D721Med (cell line): ENCODE measurements around the gene FBXL3.
"Not testable (repeated sequence)": the region's sequence is repeated elsewhere in the genome, so short reads cannot be mapped to it uniquely, and the experiment has no call there.

ENCODE experiments used
- DNase-seq: peaks from one replicate; pipeline ENCODE4 v3.0.0; 2011; ENCODE audit warnings: low spot score; ENCODE audit not compliant: insufficient read length
- FAIRE-seq: peaks from 2 replicates; lab custom pipeline; 2011; peaks lifted over from hg19 to GRCh38; lab: Jason Lieb, UNC
- CTCF ChIP-seq: IDR thresholded peaks from 2 replicates; pipeline ENCODE4 v1.5.1; 2012; ENCODE audit warnings: mild to moderate bottlenecking, control low read depth; ENCODE audit not compliant: insufficient read depth; ENCODE audit errors: missing control alignments

The FBXL3 gene

GRCh38 chr13:77014906-77015685 is 11.9 kb downstream of the FBXL3 start:
- no peak for TF ChIP-seq CTCF
- FAIRE-seq (no peak), DNase-seq (no peak)

- no peak for DNase-seq
- no peak for TF ChIP-seq CTCF
- no peak for FAIRE-seq
Measured at GRCh38 chr13:77013853-77014542, 13.0 kb downstream of the FBXL3 start.

- not testable (repeated sequence) for FAIRE-seq, DNase-seq
Measured at GRCh38 chr13:77009719-77010118, 17.2 kb downstream of the FBXL3 start.

- FAIRE-seq, result no peak
- DNase-seq, result no peak
Measured at GRCh38 chr13:77009011-77009410, 17.9 kb downstream of the FBXL3 start.

GRCh38 chr13:77008337-77008736 is 18.6 kb downstream of the FBXL3 start:
- not testable (repeated sequence) for DNase-seq, FAIRE-seq

More at GRCh38 chr13:77009011-77009410, 17.9 kb downstream of the FBXL3 start:
- no peak for TF ChIP-seq CTCF

GRCh38 chr13:77002590-77003190 is 24.3 kb downstream of the FBXL3 start:
- DNase-seq, result no peak

GRCh38 chr13:77001963-77002587 is 24.9 kb downstream of the FBXL3 start:
- FAIRE-seq (peak; percentile 80), DNase-seq (no peak)
- no peak for TF ChIP-seq CTCF

More at GRCh38 chr13:77002590-77003190, 24.3 kb downstream of the FBXL3 start:
- no peak for FAIRE-seq
- peak; percentile 66 for TF ChIP-seq CTCF
